ENCODE data around the gene PLEKHG5.
"Not testable (repeated sequence)": the region's sequence is repeated elsewhere in the genome, so short reads cannot be mapped to it uniquely, and the experiment has no call there.

PLEKHG5 gene

GRCh38 chr1:6495540-6496364, 4.3 kb upstream of the PLEKHG5 start:
- DNase-seq, result no peak

- DNase-seq, result peak in 1 of 2 experiments; percentile 15
Observed at GRCh38 chr1:6495041-6495441, 3.6 kb upstream of the PLEKHG5 start.

- DNase-seq, result no peak
Observed at GRCh38 chr1:6494627-6495026, 3.2 kb upstream of the PLEKHG5 start.

GRCh38 chr1:6493834-6494223, 2.4 kb upstream of the PLEKHG5 start:
- DNase-seq, result not testable (repeated sequence)

- no peak for DNase-seq
Observed at GRCh38 chr1:6491966-6492365, 499 bp upstream of the PLEKHG5 start.

- DNase-seq, result no peak
Observed at GRCh38 chr1:6491081-6491449, 402 bp downstream of the PLEKHG5 start.

GRCh38 chr1:6490181-6491080, 1.0 kb downstream of the PLEKHG5 start:
- DNase-seq, result peak; percentile 25 to 71

GRCh38 chr1:6489799-6490180, 1.7 kb downstream of the PLEKHG5 start:
- peak; percentile 38 to 72 for DNase-seq

GRCh38 chr1:6489383-6489765, 2.1 kb downstream of the PLEKHG5 start:
- DNase-seq, result no peak

- peak in 1 of 2 experiments; percentile 20 for DNase-seq
Observed at GRCh38 chr1:6488602-6489382, 2.7 kb downstream of the PLEKHG5 start.

- DNase-seq, result no peak
Observed at GRCh38 chr1:6487804-6488484, 3.5 kb downstream of the PLEKHG5 start.

- DNase-seq, result peak; percentile 83 to 87
Observed at GRCh38 chr1:6486433-6487011, 4.9 kb downstream of the PLEKHG5 start.

GRCh38 chr1:6485168-6486101, 6.0 kb downstream of the PLEKHG5 start:
- DNase-seq, result peak in 1 of 2 experiments; percentile 11

GRCh38 chr1:6484826-6485167, 6.7 kb downstream of the PLEKHG5 start:
- DNase-seq, result no peak

- DNase-seq, result no peak
Observed at GRCh38 chr1:6483761-6484117, 7.7 kb downstream of the PLEKHG5 start.

- peak; percentile 16 to 50 for DNase-seq
Observed at GRCh38 chr1:6483017-6483760, 8.3 kb downstream of the PLEKHG5 start.

GRCh38 chr1:6481820-6482219, 9.6 kb downstream of the PLEKHG5 start:
- DNase-seq, result no peak

GRCh38 chr1:6477039-6477820, 14.2 kb downstream of the PLEKHG5 start:
- DNase-seq, result no peak

- no peak for DNase-seq
Observed at GRCh38 chr1:6476483-6476882, 15.0 kb downstream of the PLEKHG5 start.
